Ovary (tissue), 9 donors: Measurements from ENCODE around the gene UGP2. TPM values are rescaled to one million over a fixed set of nuclear protein-coding genes. Genes with fewer than 3 reads are reported as not detected.

Experiments
- DNase-seq, 5 donors: peaks; one replicate each; pipeline ENCODE4 v3.0.0-alpha.2; 2019 to 2020
- H3K27ac ChIP-seq, 2 donors: fragments of 200-600 bp; one replicate each; pipeline versions ENCODE4 v1.5.1 to v1.8.0; 2019 to 2022
- H3K27me3 ChIP-seq: fragments of 200-600 bp; one replicate; pipeline ENCODE4 v1.8.0; 2022
- H3K36me3 ChIP-seq: fragments of 200-600 bp; sonication (generic); one replicate; pipeline ENCODE4 v1.5.1; 2019
- H3K4me1 ChIP-seq: one replicate; pipeline ENCODE4 v1.8.1; 2013; ENCODE audit warnings: mild to moderate bottlenecking, moderate library complexity; ENCODE audit not compliant: insufficient read depth
- H3K4me3 ChIP-seq: fragments of 200-600 bp; sonication (generic); one replicate; pipeline ENCODE4 v1.5.1; 2017
- H3K9me3 ChIP-seq, 2 donors: fragments of 200-600 bp in 1 of 2; sonication (generic) in 1 of 2; one replicate each; pipeline versions ENCODE4 v1.5.1 to v1.8.1; 2013 to 2019; ENCODE audit warnings: mild to moderate bottlenecking in 1 of 2, moderate library complexity in 1 of 2
- EP300 ChIP-seq: sonication (generic); formaldehyde crosslinking; IDR thresholded peaks from one replicate; pipeline ENCODE4 v1.6.1; 2017; ENCODE audit warnings: antibody characterized with exemption
- POLR2A ChIP-seq: fragments of 450-650 bp; IDR thresholded peaks from one replicate; pipeline ENCODE4 v1.6.1; 2017; ENCODE audit warnings: antibody characterized with exemption, mild to moderate bottlenecking, moderate library complexity
- WGBS, 3 donors: extraction: QIAGEN DNeasy Blood & Tissue Kit in 1 of 3; methylation state at CpG; one replicate each; pipeline versions ENCODE4 v1.1.5 to v1.1.7; 2013 to 2017; 5-methylcytosine and 5-hydroxymethylcytosine counted together
- intact Hi-C, 4 donors: fragments of 100-400 bp; cut with DNase I; formaldehyde crosslinking; loops; one replicate each; pipeline versions ENCODE4 v1.11.0 to v1.15.1; 2022 to 2023
- polyA plus RNA-seq, 2 donors: library from polyadenylated mRNA; stranded (reverse); fragments of 200-250 nt in 1 of 2; fragments of 350-450 nt in 1 of 2; fragmentation: Illumina TruSeq in 1 of 2; extraction: RNeasy Lipid Tissue Mini Kit (QIAGEN cat#74804) in 1 of 2; gene quantifications; one replicate each; pipeline ENCODE4 v1.2.3, GENCODE V29; 2013 to 2014
- total RNA-seq, 7 donors: library from RNA; depleted of rRNA in 2 of 7; stranded (reverse); fragments of >200 nt in 2 of 7; fragmentation: NEBNext Ultra II Directional in 3 of 7; extraction: Animal tissue kit (Norgen Biotek cat#: 25700) in 3 of 7; gene quantifications; one replicate each; pipeline versions ENCODE4 v1.1.0 to v1.2.4, GENCODE V29; 2016 to 2023
- TF ChIP-seq, protein P1 (sequence below), 3 donors: fragments of 450-650 bp in 2 of 3; fragments of 200-600 bp in 1 of 3; IDR thresholded peaks; one replicate each; pipeline versions ENCODE4 v1.5.1 to v1.8.0; 2016 to 2022; ENCODE audit warnings: antibody characterized with exemption in 3 of 3, mild to moderate bottlenecking in 1 of 3
- donor health status: DM: no; HTN: no; CAD: no; lungs with moderate emphysema.
- donor health status: DM: no; HTN: no; CAD: no.
- donor health status: Bipolar disorder and iron deficiency.
- donor health status: DM: yes; HTN: yes; CAD: no.
- donor health status: DM: no; HTN: no; CAD: no.
- donor health status: DM: yes; HTN: yes; CAD: no.

The UGP2 gene
- total and polyA plus RNA-seq, 9 donors: 63.7 to 129 (median 85.1) TPM

DNA sequence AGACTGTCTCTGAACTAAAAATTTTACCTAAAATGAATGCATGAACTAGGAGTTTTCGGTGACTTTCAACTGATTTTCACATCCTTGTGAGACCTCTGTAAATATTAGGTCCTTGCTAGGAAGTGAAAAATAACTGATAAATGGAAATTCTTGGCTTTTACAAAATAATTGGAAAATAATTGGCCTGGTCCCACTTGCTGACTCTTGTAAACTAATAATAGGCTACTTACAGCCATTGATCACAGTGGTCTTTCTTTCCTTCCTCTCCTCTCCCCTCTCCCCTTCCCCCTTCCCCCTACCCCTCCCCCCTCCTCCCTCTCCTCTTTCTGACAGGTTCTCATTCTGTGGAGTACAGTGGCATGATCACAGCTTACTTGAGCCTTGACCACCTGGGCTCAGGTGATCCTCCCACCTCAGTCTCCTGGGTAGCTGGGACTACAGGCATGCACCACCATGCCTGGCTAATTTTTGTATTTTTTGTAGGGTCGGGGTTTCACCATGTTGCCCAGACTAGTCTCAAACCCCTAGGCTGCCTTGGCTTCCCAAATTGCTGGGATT, 38.3 kb downstream of the UGP2 start:
- Histone ChIP-seq H3K4me3 (no peak overlapping the region), H3K27ac (no peak overlapping the region), H3K27me3 (no peaks in the 10 kb centered on the region), H3K9me3 (no peaks in the 10 kb centered on the region), H3K36me3 (no peaks in the 10 kb centered on the region), H3K4me1 (no peaks in the 10 kb centered on the region)
- WGBS, 3 donors: 85 to 90% (median 85%) methylated on average over 2 of the region's 2 CpGs
- no peak for DNase-seq
- intact Hi-C loops: loop anchor here in 1 of 4 donors (10.0 kb wide), 1 partner anchor 185 kb away; no protein-coding TSS in a partner anchor
- no peak for TF ChIP-seq POLR2A

DNA sequence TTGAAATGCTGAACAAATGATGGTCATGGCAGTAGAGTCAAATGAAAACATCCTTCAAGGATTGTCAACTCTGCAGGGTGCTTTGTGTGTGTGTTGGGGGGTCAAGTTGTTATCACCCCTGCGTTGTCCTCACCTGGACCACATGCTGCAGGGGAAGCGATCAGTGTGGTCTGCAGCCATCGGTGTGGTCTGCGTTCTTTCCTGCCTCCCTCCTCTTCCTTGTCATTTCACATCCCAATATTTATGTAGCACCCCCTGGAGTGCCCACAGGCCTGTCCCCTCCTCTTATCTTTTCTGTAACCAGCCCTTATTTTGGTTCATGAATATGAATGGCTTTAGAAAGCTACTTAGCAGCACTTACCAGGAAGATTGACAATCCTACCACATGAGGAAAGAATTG, 38.9 kb downstream of the UGP2 start:
- DNase-seq: no peak
- no peaks in the 10 kb centered on the region for H3K9me3 ChIP-seq
- H3K36me3 ChIP-seq: no peaks in the 10 kb centered on the region
- H3K27me3 ChIP-seq: no peaks in the 10 kb centered on the region
- H3K27ac ChIP-seq: no peak overlapping the region
- H3K4me3 ChIP-seq: no peak overlapping the region
- TF ChIP-seq EP300 (no peak), POLR2A (no peak)
- TF ChIP-seq, protein P1, sequence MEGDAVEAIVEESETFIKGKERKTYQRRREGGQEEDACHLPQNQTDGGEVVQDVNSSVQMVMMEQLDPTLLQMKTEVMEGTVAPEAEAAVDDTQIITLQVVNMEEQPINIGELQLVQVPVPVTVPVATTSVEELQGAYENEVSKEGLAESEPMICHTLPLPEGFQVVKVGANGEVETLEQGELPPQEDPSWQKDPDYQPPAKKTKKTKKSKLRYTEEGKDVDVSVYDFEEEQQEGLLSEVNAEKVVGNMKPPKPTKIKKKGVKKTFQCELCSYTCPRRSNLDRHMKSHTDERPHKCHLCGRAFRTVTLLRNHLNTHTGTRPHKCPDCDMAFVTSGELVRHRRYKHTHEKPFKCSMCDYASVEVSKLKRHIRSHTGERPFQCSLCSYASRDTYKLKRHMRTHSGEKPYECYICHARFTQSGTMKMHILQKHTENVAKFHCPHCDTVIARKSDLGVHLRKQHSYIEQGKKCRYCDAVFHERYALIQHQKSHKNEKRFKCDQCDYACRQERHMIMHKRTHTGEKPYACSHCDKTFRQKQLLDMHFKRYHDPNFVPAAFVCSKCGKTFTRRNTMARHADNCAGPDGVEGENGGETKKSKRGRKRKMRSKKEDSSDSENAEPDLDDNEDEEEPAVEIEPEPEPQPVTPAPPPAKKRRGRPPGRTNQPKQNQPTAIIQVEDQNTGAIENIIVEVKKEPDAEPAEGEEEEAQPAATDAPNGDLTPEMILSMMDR (IDR thresholded peaks at IDR 0.05): no peak
- no peaks in the 10 kb centered on the region for H3K4me1 ChIP-seq
- WGBS, 3 donors: 68 to 80% (median 76%) methylated on average over 4 of the region's 4 CpGs
- intact Hi-C loops: loop anchor here in 1 of 4 donors (10.0 kb wide), 1 partner anchor 186 kb away; no protein-coding TSS in a partner anchor

DNA sequence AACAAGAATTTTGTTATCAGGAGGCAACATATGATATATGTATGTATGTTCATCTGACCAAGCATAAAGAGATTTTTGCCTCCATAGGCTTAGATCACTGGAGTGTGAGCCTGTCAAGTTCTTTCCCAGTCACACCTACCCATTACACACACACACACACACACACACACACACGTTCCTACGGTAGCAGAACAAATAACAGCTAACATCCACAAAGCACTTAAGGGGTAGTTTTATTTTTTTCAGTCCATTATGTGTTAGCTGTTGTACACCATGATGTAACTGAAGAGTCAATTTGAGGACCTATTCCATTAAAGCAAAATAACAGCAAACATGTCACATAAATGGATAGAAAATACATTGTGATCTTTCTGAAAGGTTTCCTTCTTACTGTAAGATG, 39.5 kb downstream of the UGP2 start:
- intact Hi-C loops: loop anchor here in 1 of 4 donors (10.0 kb wide), 1 partner anchor 186 kb away; no protein-coding TSS in a partner anchor
- WGBS, 3 donors: 86 to 91% (median 90%) methylated on average over 2 of the region's 2 CpGs
- Histone ChIP-seq H3K4me3 (no peak overlapping the region), H3K36me3 (no peaks in the 10 kb centered on the region), H3K4me1 (no peaks in the 10 kb centered on the region), H3K27ac (no peak overlapping the region), H3K27me3 (no peaks in the 10 kb centered on the region), H3K9me3 (no peaks in the 10 kb centered on the region)
- no peak for DNase-seq
- no peak for TF ChIP-seq POLR2A
- TF ChIP-seq, protein P1 (IDR thresholded peaks at IDR 0.05): no peak
- no peak for TF ChIP-seq EP300

DNA sequence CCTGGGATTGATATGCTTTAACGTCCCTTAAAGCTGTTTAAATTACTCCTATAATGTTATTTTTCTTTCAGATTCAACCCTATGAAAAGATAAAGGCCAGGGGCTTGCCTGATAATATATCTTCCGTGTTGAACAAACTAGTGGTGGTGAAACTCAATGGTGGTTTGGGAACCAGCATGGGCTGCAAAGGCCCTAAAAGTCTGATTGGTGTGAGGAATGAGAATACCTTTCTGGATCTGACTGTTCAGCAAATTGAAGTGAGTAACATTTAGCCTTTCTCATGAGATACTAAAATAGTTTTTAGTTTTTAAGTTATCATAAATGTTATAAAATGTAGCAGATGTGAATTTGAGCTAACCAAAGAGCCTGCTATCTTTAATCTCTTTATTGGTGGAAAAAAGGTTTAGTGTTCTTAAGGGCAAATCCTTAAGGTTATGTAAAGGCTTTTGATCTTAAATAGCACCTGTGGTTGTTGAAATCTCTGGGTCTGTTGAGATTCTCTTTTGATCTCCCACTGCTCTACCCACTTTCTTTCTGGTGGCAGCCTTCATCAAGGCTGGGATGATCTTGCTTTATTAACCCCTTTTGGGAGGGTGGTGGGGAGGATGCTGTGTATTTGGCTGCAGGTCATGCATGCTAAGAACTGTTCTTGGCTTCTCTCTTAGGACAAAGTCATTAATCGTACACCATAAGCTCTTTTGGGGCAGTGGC, 40.9 kb downstream of the UGP2 start:
- no peak for DNase-seq
- Histone ChIP-seq H3K4me3 (no peak overlapping the region), H3K4me1 (no peaks in the 10 kb centered on the region), H3K27ac (no peak overlapping the region), H3K27me3 (no peaks in the 10 kb centered on the region), H3K9me3 (no peaks in the 10 kb centered on the region), H3K36me3 (no peaks in the 10 kb centered on the region)
- WGBS, 3 donors: 80 to 90% (median 84%) methylated on average over 3 of the region's 3 CpGs
- TF ChIP-seq EP300 (no peak), POLR2A (no peak)
- TF ChIP-seq, protein P1 (IDR thresholded peaks at IDR 0.05): no peak
- intact Hi-C loops: loop anchor here in 1 of 4 donors (10.0 kb wide), 1 partner anchor 188 kb away; no protein-coding TSS in a partner anchor

DNA sequence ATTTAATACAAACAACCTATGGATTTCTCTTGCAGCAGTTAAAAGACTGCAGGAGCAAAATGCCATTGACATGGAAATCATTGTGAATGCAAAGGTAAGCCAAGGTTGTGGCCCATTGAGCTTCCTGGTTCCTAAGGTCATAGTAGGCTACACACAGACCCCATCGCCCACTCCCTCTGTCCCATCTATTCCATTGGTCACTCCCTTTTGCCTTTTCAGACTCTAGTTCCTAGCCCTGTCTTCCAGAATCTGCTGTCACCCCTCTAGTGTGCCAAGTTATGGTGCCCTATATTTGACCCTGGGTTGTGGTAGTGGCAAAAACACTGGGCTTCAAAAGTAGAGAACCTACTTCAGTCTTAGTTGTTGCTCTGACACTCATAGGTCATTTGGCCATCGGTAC, 44.7 kb downstream of the UGP2 start:
- 93 to 99% (median 98%) methylated on average over 2 of the region's 2 CpGs for WGBS, 3 donors
- intact Hi-C loops: loop anchor here in 1 of 4 donors (10.0 kb wide), 1 partner anchor 192 kb away; no protein-coding TSS in a partner anchor

More for the DNA sequence above, 44.7 kb downstream of the UGP2 start:
- Histone ChIP-seq H3K4me1 (no peaks in the 10 kb centered on the region), H3K36me3 (no peaks in the 10 kb centered on the region), H3K9me3 (no peaks in the 10 kb centered on the region), H3K27me3 (no peaks in the 10 kb centered on the region), H3K27ac (no peak overlapping the region), H3K4me3 (no peak overlapping the region)
- TF ChIP-seq POLR2A (no peak), EP300 (no peak)
- TF ChIP-seq, protein P1 (IDR thresholded peaks at IDR 0.05): no peak
- DNase-seq: no peak
